CD4-positive, alpha-beta T cell (primary cell): ENCODE measurements around the gene PIGU. TPM values are rescaled to one million over a fixed set of nuclear protein-coding genes. Genes with fewer than 3 reads are reported as not detected.

Experiments used
- ATAC-seq: fragments of 200-7000 bp; cut with Tn5 transposase; one replicate; pipeline ENCODE4 v1.10.0; 2022; ENCODE audit warnings: mild to moderate bottlenecking; ENCODE audit not compliant: poor library complexity
- CTCF ChIA-PET: fragments of 350-600 bp; sonication (Branson Sonifier 250); formaldehyde crosslinking; loops from one replicate; lab custom pipeline; 2021; ENCODE audit warnings: antibody characterized with exemption, inconsistent platforms; lab: Charles Lee
- POLR2A ChIA-PET: fragments of 350-600 bp; sonication (Branson Sonifier 250); formaldehyde crosslinking; loops from one replicate; lab custom pipeline; 2021; ENCODE audit warnings: antibody characterized with exemption, inconsistent platforms; lab: Charles Lee
- DNase-seq, 14 experiments: peaks; one replicate each; pipeline ENCODE4 v3.0.0-alpha.2; 2013 to 2020; ENCODE audit warnings: mixed read lengths in 2 of 14
- H3K27ac ChIP-seq, 2 donors: one replicate each; pipeline versions ENCODE4 v1.5.1 to v1.7.0; 2013; ENCODE audit warnings: low read length in 2 of 2, low read depth in 1 of 2, mild to moderate bottlenecking in 1 of 2
- H3K27me3 ChIP-seq, 2 experiments: 1 replicate in 1 of 2; 2 replicates in 1 of 2; pipeline versions ENCODE4 v1.6.1 to v1.7.0; 2013; ENCODE audit warnings: low read length in 2 of 2, control low read depth in 1 of 2, mild to moderate bottlenecking in 1 of 2, moderate library complexity in 1 of 2; ENCODE audit not compliant: insufficient read depth in 2 of 2, control insufficient read depth in 1 of 2
- H3K36me3 ChIP-seq: one replicate; pipeline ENCODE4 v1.6.1; 2013; ENCODE audit warnings: low read length, control low read depth; ENCODE audit not compliant: insufficient read depth
- H3K4me1 ChIP-seq: one replicate; pipeline ENCODE4 v1.6.1; 2013; ENCODE audit warnings: low read length, control low read depth; ENCODE audit not compliant: insufficient read depth
- H3K4me3 ChIP-seq: one replicate; pipeline ENCODE4 v1.5.1; 2013; ENCODE audit warnings: mild to moderate bottlenecking, low read length, moderate library complexity
- H3K9me3 ChIP-seq, 2 experiments: 1 replicate in 1 of 2; 2 replicates in 1 of 2; pipeline versions ENCODE4 v1.6.1 to v1.7.0; 2013; ENCODE audit warnings: low read length in 2 of 2, mild to moderate bottlenecking in 2 of 2, control low read depth in 1 of 2, moderate library complexity in 1 of 2; ENCODE audit not compliant: control insufficient read depth in 1 of 2, insufficient read depth in 1 of 2
- H3K27ac Mint-ChIP-seq: one replicate; pipeline ENCODE4 v1.8.0; 2020; ENCODE audit warnings: mixed read lengths
- H3K27me3 Mint-ChIP-seq: one replicate; pipeline ENCODE4 v1.8.0; 2021; ENCODE audit warnings: mixed read lengths
- H3K36me3 Mint-ChIP-seq: one replicate; pipeline ENCODE4 v1.8.0; 2021; ENCODE audit warnings: low read depth, mixed read lengths
- H3K4me1 Mint-ChIP-seq: one replicate; pipeline ENCODE4 v1.8.0; 2021; ENCODE audit warnings: low read depth, mixed read lengths
- H3K4me3 Mint-ChIP-seq: one replicate; pipeline ENCODE4 v1.8.0; 2020; ENCODE audit warnings: mild to moderate bottlenecking, mixed read lengths
- H3K9me3 Mint-ChIP-seq: one replicate; pipeline ENCODE4 v1.8.0; 2020; ENCODE audit warnings: mixed read lengths
- intact Hi-C, 2 experiments: fragments of 100-400 bp; cut with DNase I in 1 of 2; cut with micrococcal nuclease in 1 of 2; formaldehyde crosslinking; loops; one replicate each; pipeline versions ENCODE4 v1.15.1 to v1.9.0; 2023 to 2025; cut with DNase I, micrococcal nuclease
- total RNA-seq, 174 experiments: library from RNA in 2 of 174; stranded (reverse) in 2 of 174; gene quantifications; one replicate each; pipeline ENCODE4 v1.2.3 and lab custom pipeline; 2021 to 2026
- TF ChIP-seq, protein P1 (sequence below): fragments of 200-600 bp; IDR thresholded peaks from one replicate; pipeline ENCODE4 v1.8.0; 2022; ENCODE audit warnings: antibody characterized with exemption, mild to moderate bottlenecking

Gene PIGU
- total RNA-seq, 2 experiments from 2014 or later: 4.6 to 5.5 TPM

DNA sequence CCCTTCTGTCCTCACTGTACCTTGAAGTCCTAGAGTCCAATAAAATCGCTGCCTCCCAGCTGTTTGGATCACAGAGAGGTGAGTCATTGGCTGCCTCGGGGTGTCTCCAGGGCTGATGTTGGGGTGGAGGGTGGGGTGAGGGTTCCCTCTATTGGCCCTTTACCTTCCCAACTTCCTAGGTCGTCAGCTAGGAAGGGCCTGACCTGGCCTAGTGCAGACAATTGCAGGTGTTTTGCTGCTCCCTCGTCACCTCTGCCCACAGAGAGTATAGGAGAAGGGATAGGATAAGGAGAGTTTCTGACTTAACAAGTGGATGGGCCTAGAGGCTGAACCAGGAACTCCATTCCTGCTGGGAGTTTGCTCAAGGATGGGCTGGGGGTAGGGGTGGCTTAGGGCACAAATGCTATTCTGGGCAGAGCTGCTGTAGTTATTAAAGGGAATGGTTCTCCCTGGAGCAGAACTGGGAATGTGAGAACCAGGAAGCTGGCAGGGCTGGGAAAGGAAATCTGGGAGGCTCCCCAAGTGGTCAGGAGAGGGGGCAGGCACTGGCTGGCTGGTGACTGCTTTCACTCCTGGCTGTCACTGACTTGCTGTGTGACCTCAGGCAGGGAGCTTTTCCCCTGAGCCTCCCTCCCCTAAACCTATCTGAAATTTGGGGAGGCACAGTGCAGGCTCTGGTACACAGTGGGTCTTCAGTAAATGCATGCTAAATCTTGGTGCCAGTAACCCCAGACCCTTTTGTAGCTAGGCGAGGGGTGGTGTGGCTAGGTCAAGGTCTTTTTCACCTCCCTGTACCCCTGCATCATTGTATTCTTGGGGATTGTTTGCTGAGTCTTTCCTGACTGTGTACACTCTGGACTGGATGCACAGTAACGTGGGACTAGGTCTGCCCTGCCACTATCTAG lies 28.8 kb upstream of the PIGU start:
- intact Hi-C loops: loop anchor here (2.0 to 10.0 kb wide), 4 partner anchors 148 to 591 kb away; partner anchors contain the start of genes AHCY (in 1 of the 2), DYNLRB1 (in 1 of the 2), EIF2S2 (in 1 of the 2) and MAP1LC3A (in 1 of the 2)
- no peak for ATAC-seq
- Mint-ChIP-seq H3K36me3 (peaks cover 25% of the 10 kb centered on the region), H3K4me1 (peaks cover 43% of the 10 kb centered on the region), H3K27ac (peak overlapping the region; percentile 94), H3K9me3 (no peaks in the 10 kb centered on the region), H3K27me3 (peaks cover 13% of the 10 kb centered on the region), H3K4me3 (peak overlapping the region; percentile 97)
- CTCF ChIA-PET: interaction anchor here (0.5 to 1.3 kb wide), 2 partner anchors 168 to 390 kb away, joined by 3 read pairs; no protein-coding TSS in a partner anchor
- TF ChIP-seq, protein P1, sequence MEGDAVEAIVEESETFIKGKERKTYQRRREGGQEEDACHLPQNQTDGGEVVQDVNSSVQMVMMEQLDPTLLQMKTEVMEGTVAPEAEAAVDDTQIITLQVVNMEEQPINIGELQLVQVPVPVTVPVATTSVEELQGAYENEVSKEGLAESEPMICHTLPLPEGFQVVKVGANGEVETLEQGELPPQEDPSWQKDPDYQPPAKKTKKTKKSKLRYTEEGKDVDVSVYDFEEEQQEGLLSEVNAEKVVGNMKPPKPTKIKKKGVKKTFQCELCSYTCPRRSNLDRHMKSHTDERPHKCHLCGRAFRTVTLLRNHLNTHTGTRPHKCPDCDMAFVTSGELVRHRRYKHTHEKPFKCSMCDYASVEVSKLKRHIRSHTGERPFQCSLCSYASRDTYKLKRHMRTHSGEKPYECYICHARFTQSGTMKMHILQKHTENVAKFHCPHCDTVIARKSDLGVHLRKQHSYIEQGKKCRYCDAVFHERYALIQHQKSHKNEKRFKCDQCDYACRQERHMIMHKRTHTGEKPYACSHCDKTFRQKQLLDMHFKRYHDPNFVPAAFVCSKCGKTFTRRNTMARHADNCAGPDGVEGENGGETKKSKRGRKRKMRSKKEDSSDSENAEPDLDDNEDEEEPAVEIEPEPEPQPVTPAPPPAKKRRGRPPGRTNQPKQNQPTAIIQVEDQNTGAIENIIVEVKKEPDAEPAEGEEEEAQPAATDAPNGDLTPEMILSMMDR: no peak
- Histone ChIP-seq H3K27me3 (no peaks in the 10 kb centered on the region), H3K27ac (peak overlapping the region in 1 of 2 donors; percentile 59), H3K4me3 (no peak overlapping the region), H3K36me3 (no peaks in the 10 kb centered on the region), H3K9me3 (no peaks in the 10 kb centered on the region), H3K4me1 (peaks cover 41% of the 10 kb centered on the region)
- DNase-seq: peak in 4 of 14 experiments; percentile 14 to 55 (median 30)
- POLR2A ChIA-PET: no interaction called here

DNA sequence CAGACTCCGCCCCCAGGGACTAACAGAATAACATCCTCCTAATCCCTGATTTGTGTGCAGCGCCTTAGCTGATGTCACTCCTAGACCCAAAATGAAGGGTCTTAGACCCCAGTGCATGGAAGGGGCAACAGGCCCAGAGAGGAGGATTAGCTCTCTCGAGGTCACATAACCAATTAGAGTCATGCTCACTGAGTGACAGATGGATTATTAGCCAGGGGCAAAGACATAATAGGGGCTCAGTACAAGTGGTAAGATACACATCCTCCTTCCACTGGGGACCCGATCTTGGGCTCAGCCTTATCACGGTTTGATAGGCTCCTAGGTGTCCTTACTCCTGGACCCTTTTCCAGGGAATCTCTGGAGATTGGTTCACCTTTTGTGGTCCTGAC lies 28.1 kb upstream of the PIGU start:
- Mint-ChIP-seq H3K27me3 (peaks cover 13% of the 10 kb centered on the region), H3K9me3 (no peaks in the 10 kb centered on the region)

More for the DNA sequence above, 28.1 kb upstream of the PIGU start:
- Mint-ChIP-seq H3K27ac (peak overlapping the region; percentile 94), H3K4me3 (peak overlapping the region; percentile 97), H3K36me3 (peaks cover 19% of the 10 kb centered on the region), H3K4me1 (peaks cover 36% of the 10 kb centered on the region)
- DNase-seq (no peak), ATAC-seq (no peak)
- no peaks in the 10 kb centered on the region for H3K9me3 ChIP-seq
- H3K27me3 ChIP-seq: no peaks in the 10 kb centered on the region
- peak overlapping the region; percentile 59 to 69 for H3K27ac ChIP-seq
- H3K36me3 ChIP-seq: no peaks in the 10 kb centered on the region
- H3K4me3 ChIP-seq: peak overlapping the region; percentile 94
- intact Hi-C loops: loop anchor here (5.0 to 10.0 kb wide), 3 partner anchors 148 to 590 kb away; partner anchors contain the start of genes DYNLRB1 (in 1 of the 2), EIF2S2 (in 1 of the 2) and MAP1LC3A (in 1 of the 2)
- peaks cover 34% of the 10 kb centered on the region for H3K4me1 ChIP-seq
- TF ChIP-seq, protein P1: no peak
- CTCF ChIA-PET: interaction anchor here (0.6 to 1.3 kb wide), 3 partner anchors 9 to 829 kb away, joined by 3 read pairs; no protein-coding TSS in a partner anchor
- POLR2A ChIA-PET: interaction anchor here (2.5 kb wide), 1 partner anchor 27 kb away, joined by 24 read pairs; the partner anchor contains the start of gene PIGU
